Stimulated activated CD8-positive, alpha-beta memory T cell treated with anti-CD3 and anti-CD28 coated beads, Interleukin-2, amount 100 ng/mL, for 1 hour (primary cell): ENCODE data around the gene CD81.

Source experiments
- DNase-seq, 2 donors: peaks; one replicate each; pipeline ENCODE4 v3.0.0-alpha.2; 2020; ENCODE audit warnings: low read depth in 2 of 2

The CD81 gene

DNA sequence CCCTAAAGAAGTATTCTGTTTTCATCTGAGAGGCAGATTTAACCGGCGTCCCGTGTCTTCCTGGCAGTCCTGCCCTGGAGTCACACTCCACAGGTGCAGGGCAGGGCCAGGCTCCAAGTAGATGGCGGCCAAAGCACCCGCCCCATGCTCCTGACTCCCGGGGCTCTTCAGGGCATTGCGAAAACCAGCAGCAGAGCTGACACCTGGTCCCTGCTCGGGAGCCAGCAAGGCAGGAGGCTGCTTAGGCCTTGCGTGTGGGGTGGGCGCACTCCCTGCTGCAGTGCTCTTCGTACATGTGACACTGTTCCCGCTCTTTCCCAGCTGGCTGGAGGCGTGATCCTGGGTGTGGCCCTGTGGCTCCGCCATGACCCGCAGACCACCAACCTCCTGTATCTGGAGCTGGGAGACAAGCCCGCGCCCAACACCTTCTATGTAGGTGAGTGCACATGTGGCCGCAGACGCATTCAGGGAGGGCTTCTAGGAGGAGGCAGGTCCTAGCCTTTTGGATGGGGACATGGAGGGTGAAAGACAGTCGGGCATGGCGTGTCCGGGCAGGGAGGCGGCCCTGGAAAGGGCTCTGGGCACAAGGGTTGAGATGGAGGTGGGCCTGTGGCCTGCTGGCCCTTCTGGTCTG is 13.1 kb downstream of the CD81 start:
- DNase-seq: no peak

GRCh38 chr11:2390725-2391151 is 13.6 kb downstream of the CD81 start:
- DNase-seq: no peak

DNA sequence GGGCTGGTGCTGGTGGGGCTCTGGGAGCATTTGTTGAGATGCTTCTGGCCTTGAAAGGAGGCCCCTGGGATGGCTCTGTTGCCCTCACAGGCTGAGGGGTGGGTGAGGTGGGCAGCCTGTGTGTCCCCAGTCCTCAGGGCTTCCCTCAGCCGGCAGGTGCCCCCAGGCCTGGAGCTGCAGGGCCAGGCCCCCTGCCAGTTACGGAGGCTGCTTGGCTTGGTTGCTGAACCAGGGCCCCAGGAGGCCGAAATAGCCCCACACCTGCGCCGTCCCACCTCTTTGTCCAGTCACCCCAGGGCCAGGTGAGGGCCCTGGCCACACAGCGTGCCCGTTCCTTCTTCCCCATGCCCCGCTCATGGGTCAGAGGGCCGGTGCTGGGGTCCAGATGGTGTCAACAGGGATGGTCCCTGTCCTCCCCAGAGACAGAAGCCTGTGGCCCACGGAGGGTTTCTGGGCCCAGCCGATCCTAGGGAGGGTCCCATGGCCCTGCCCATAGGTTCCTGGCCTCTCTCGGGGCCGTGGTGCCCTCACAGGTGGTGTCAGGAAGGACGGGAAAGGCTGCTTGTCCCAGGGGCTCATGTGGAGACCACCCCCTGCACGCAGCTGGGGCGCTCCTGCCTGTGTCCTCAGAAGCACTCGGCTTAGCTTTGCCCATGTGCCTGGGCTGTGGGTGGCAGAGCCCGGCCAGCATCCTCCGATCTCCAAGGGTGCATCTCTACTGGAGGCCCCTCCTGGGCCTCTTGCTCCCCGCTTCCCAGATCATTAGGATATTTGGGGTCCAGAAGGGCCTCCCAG is 14.3 kb downstream of the CD81 start:
- no peak for DNase-seq

GRCh38 chr11:2392241-2392959 is 15.3 kb downstream of the CD81 start:
- no peak for DNase-seq

- DNase-seq: no peak
Measured at GRCh38 chr11:2393111-2393868, 16.2 kb downstream of the CD81 start.

- DNase-seq: no peak
Measured at GRCh38 chr11:2393941-2394817, 17.1 kb downstream of the CD81 start.

- DNase-seq: no peak
Measured at GRCh38 chr11:2394818-2395105, 17.7 kb downstream of the CD81 start.

- DNase-seq: no peak
Measured at GRCh38 chr11:2395211-2395730, 18.2 kb downstream of the CD81 start.

GRCh38 chr11:2395856-2396255 is 18.7 kb downstream of the CD81 start:
- DNase-seq: no peak

GRCh38 chr11:2396471-2396870 is 19.4 kb downstream of the CD81 start:
- no peak for DNase-seq

DNA sequence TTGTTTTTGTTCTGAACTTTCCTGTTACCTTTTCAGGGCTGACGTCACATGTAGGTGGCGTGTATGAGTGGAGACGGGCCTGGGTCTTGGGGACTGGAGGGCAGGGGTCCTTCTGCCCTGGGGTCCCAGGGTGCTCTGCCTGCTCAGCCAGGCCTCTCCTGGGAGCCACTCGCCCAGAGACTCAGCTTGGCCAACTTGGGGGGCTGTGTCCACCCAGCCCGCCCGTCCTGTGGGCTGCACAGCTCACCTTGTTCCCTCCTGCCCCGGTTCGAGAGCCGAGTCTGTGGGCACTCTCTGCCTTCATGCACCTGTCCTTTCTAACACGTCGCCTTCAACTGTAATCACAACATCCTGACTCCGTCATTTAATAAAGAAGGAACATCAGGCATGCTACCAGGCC is 19.9 kb downstream of the CD81 start:
- DNase-seq: no peak

- DNase-seq: no peak
Measured at GRCh38 chr11:2398664-2399355, 21.7 kb downstream of the CD81 start.

- no peak for DNase-seq
Measured at GRCh38 chr11:2399488-2400068, 22.5 kb downstream of the CD81 start.

GRCh38 chr11:2400069-2400761 is 23.1 kb downstream of the CD81 start, which contains the start of gene TSSC4:
TSS of gene TSSC4 (plus strand) at chr11:2400750. CDS start at chr11:2402634, 1,884 bp downstream.
- DNase-seq: peak; percentile 99

- DNase-seq: no peak
Measured at GRCh38 chr11:2400762-2401435, 23.8 kb downstream of the CD81 start.

GRCh38 chr11:2401436-2401984 is 24.4 kb downstream of the CD81 start:
- no peak for DNase-seq

GRCh38 chr11:2402106-2402505 is 25.0 kb downstream of the CD81 start:
- no peak for DNase-seq

DNA sequence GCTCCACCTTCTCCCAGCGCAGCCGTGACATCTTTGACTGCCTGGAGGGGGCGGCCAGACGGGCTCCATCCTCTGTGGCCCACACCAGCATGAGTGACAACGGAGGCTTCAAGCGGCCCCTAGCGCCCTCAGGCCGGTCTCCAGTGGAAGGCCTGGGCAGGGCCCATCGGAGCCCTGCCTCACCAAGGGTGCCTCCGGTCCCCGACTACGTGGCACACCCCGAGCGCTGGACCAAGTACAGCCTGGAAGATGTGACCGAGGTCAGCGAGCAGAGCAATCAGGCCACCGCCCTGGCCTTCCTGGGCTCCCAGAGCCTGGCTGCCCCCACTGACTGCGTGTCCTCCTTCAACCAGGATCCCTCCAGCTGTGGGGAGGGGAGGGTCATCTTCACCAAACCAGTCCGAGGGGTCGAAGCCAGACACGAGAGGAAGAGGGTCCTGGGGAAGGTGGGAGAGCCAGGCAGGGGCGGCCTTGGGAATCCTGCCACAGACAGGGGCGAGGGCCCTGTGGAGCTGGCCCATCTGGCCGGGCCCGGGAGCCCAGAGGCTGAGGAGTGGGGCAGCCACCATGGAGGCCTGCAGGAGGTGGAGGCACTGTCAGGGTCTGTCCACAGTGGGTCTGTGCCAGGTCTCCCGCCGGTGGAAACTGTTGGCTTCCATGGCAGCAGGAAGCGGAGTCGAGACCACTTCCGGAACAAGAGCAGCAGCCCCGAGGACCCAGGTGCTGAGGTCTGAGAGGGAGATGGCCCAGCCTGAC is 26.0 kb downstream of the CD81 start:
- DNase-seq: no peak
